Measurements from ENCODE around the gene MALSU1. TPM values are rescaled to one million over a fixed set of nuclear protein-coding genes. Genes with fewer than 3 reads are reported as not detected.

The MALSU1 gene
- total and polyA plus RNA-seq, 2 of the 13 experiments (the other 11 are each of a cell fraction or from before 2014, with no cell fraction given) = 72.0 to 141 TPM

DNA sequence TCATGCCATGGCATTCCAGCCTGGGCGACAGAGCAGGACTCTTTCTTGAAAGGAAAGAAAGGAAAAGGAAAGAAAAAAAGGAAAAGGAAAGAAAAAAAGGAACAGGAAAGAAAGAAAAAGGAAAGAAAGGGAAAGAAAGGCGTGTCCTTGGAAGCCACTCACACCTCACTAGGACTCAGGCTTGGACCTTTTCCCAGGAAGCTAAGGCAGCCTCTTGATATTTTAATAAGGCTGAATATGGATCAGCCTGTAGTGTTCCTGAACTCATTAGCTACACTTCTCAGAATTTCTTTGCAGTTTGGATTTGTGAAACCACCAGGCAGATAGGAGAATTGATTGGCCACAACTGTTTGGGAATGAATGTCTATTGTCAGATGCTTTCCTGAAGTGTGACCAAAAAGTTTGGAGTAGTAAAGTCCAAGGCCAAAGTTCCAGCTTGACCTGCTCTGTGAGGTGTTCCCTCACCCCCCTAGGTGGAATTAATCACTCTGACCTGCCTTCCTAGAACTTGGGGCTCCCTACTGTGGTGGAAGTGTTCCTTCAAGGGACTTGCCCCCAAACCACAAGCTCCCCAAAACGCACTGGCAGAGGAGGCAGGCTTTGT, 7.1 kb upstream of the MALSU1 start (continued):
- TF ChIP-seq SOX5 (CRISPR knock-in tag; IDR thresholded peaks at IDR 0.05; ENCODE audit: borderline replicate concordance) (peak; percentile 62; the same call in 1 of the 2 replicates), ZNF280D (CRISPR knock-in tag; IDR thresholded peaks at IDR 0.05) (no peak), NR3C1 (CRISPR knock-in tag; IDR thresholded peaks at IDR 0.05) (no peak), SOX6 (IDR thresholded peaks at IDR 0.05) (no peak), SOX6 (CRISPR knock-in tag; IDR thresholded peaks at IDR 0.05) (peak; percentile 86), DBP (CRISPR knock-in tag; IDR thresholded peaks at IDR 0.05; ENCODE audit: not compliant biosample characterization) (no peak)
- TF ChIP-seq, protein P1, sequence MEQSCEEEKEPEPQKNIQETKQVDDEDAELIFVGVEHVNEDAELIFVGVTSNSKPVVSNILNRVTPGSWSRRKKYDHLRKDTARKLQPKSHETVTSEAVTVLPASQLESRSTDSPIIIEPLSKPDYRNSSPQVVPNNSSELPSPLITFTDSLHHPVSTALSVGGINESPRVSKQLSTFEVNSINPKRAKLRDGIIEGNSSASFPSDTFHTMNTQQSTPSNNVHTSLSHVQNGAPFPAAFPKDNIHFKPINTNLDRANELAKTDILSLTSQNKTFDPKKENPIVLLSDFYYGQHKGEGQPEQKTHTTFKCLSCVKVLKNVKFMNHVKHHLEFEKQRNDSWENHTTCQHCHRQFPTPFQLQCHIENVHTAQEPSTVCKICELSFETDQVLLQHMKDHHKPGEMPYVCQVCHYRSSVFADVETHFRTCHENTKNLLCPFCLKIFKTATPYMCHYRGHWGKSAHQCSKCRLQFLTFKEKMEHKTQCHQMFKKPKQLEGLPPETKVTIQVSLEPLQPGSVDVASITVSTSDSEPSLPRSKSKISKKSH (CRISPR knock-in tag; IDR thresholded peaks at IDR 0.05; ENCODE audit: borderline replicate concordance) = no peak
